Measurements from ENCODE around the gene PKD2. TPM values are rescaled to one million over a fixed set of nuclear protein-coding genes. Genes with fewer than 3 reads are reported as not detected.
A peak's percentile ranks its signal among the peaks of the same experiment; 100 is the strongest.

The PKD2 gene
- total RNA-seq, 1 experiment from 2014 or later: 38.4 TPM

DNA sequence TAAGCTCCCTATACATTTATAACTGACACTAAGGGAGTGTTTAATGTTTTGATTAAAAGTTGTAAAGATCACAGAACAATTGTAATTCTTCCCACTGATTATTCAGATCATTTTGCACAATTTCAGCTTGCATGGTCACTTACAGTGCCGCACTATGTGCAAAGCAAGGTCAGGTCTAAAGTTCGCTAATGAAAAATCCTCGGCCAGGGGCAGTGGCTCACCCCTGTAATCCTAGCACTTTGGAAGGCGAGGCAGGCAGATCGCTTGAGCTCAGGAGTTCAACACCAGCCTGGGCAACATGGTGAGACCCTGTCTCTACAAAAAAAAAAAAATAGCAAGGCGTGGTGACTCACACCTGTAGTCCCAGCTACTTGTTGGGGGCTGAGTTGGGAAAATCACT, 57.0 kb downstream of the PKD2 start:
- no peak overlapping the region for H3K4me2 ChIP-seq (ENCODE audit: insufficient read depth, insufficient read length, low read length)
- no peak overlapping the region for H3K27ac ChIP-seq (ENCODE audit: insufficient read length, low read depth, low read length)
- Mint-ChIP-seq H3K9me3 (peaks cover 3 to 5% of the 10 kb centered on the region in 2 experiments; a peak in 2 of 5 replicates), H3K4me1 (no peaks in the 10 kb centered on the region), H3K27ac (peak overlapping the region in 1 of 3 experiments; percentile 61; a peak in 1 of 7 replicates), H3K27me3 (ENCODE audit: low read depth) (no peaks in the 10 kb centered on the region), H3K36me3 (ENCODE audit: insufficient read depth in 1 of 3, low read depth in 3 of 3) (peaks cover 34 to 76% (median 66%) of the 10 kb centered on the region in 3 experiments), H3K4me3 (no peak overlapping the region)
- TF ChIP-seq, protein P1, sequence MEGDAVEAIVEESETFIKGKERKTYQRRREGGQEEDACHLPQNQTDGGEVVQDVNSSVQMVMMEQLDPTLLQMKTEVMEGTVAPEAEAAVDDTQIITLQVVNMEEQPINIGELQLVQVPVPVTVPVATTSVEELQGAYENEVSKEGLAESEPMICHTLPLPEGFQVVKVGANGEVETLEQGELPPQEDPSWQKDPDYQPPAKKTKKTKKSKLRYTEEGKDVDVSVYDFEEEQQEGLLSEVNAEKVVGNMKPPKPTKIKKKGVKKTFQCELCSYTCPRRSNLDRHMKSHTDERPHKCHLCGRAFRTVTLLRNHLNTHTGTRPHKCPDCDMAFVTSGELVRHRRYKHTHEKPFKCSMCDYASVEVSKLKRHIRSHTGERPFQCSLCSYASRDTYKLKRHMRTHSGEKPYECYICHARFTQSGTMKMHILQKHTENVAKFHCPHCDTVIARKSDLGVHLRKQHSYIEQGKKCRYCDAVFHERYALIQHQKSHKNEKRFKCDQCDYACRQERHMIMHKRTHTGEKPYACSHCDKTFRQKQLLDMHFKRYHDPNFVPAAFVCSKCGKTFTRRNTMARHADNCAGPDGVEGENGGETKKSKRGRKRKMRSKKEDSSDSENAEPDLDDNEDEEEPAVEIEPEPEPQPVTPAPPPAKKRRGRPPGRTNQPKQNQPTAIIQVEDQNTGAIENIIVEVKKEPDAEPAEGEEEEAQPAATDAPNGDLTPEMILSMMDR (conservative IDR thresholded peaks at IDR 0.05): no peak
- H2BK15ac ChIP-seq (ENCODE audit: low read depth, low read length): no peak overlapping the region
- no peak overlapping the region for H3K14ac ChIP-seq (ENCODE audit: insufficient read depth, low read length)
- H3K56ac ChIP-seq (ENCODE audit: insufficient read length, low read depth, low read length): no peak overlapping the region
- H2AK5ac ChIP-seq (ENCODE audit: insufficient read length, low read length): no peak overlapping the region
- no peak overlapping the region for H4K8ac ChIP-seq (replicated peaks; ENCODE audit: insufficient read length, low read depth, low read length)
- no peak overlapping the region for H3K4ac ChIP-seq (ENCODE audit: low read depth, low read length)
- H4K91ac ChIP-seq (ENCODE audit: insufficient read length, low read depth, low read length): no peak overlapping the region
- no peaks in the 10 kb centered on the region for H3K27me3 ChIP-seq (ENCODE audit: insufficient read depth, low read length)
- H3K9ac ChIP-seq (ENCODE audit: extremely low read depth, insufficient read length, low read length): no peak overlapping the region
- H3K9me3 ChIP-seq (ENCODE audit: control insufficient read depth, low read depth, low read length): no peaks in the 10 kb centered on the region
- no peaks in the 10 kb centered on the region for H3K23me2 ChIP-seq (ENCODE audit: insufficient read length, low read depth, low read length, poor library complexity, severe bottlenecking)
- H2BK5ac ChIP-seq (ENCODE audit: insufficient read length, low read length): no peak overlapping the region
- DNase-seq: no peak
- H2BK120ac ChIP-seq (ENCODE audit: low read depth, low read length, poor library complexity, severe bottlenecking): no peak overlapping the region
- no peak overlapping the region for H3T11ph ChIP-seq (ENCODE audit: low read length)
- H3K79me2 ChIP-seq (ENCODE audit: insufficient read depth, low read length): no peaks in the 10 kb centered on the region
- no peak overlapping the region for H2BK20ac ChIP-seq (ENCODE audit: low read depth, low read length, poor library complexity, severe bottlenecking)
- no peaks in the 10 kb centered on the region for H4K20me1 ChIP-seq (ENCODE audit: control insufficient read depth, insufficient read depth, insufficient read length)
- H3K23ac ChIP-seq (ENCODE audit: insufficient read length, low read depth, low read length): no peak overlapping the region
- no peak overlapping the region for H4K5ac ChIP-seq (ENCODE audit: insufficient read length, low read depth, low read length)
- H3K18ac ChIP-seq (ENCODE audit: insufficient read length, low read depth, low read length): no peak overlapping the region
- H3K79me1 ChIP-seq (ENCODE audit: insufficient read depth, low read depth, low read length, poor library complexity, severe bottlenecking): no peaks in the 10 kb centered on the region
- H2BK12ac ChIP-seq (ENCODE audit: insufficient read length, low read depth, low read length): no peak overlapping the region
- no CpG with 5 or more reads among the region's 6 CpGs for WGBS (ENCODE audit: extremely low coverage, insufficient read length, low lambda C conversion rate)
- no peak overlapping the region for H2AFZ ChIP-seq (ENCODE audit: low read length)
- H3K4me1 ChIP-seq (ENCODE audit: insufficient read depth, low read length): no peaks in the 10 kb centered on the region
